ENCODE measurements around the gene FLCN.

FLCN gene

DNA sequence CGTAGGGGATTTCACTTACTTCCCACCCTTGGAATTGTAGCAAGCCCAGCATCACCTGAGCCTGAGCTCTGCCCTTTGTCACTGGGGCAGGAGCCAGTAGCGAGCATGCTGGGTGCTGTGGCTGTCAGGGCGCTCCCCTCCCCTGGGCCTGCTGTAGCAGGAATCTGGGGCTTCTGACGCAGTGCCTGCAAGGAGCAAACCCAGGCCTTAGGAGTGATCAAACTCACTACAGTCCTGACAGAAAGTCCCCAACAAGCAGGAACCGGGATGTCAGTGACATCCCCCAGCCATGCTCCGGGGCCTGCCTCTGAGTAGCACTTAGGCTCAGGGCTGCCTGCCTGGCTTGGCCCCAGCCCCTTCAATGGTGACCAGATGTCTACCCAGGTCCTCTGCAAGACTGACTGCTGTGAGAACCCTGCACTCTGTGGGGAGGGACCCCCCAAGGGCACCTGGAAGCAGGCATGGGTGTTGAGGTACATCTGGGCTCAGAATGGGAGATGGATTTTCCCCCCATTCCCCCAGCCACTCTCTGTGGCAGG is 54.3 kb downstream of the FLCN start:
- no peak for DNase-seq

DNA sequence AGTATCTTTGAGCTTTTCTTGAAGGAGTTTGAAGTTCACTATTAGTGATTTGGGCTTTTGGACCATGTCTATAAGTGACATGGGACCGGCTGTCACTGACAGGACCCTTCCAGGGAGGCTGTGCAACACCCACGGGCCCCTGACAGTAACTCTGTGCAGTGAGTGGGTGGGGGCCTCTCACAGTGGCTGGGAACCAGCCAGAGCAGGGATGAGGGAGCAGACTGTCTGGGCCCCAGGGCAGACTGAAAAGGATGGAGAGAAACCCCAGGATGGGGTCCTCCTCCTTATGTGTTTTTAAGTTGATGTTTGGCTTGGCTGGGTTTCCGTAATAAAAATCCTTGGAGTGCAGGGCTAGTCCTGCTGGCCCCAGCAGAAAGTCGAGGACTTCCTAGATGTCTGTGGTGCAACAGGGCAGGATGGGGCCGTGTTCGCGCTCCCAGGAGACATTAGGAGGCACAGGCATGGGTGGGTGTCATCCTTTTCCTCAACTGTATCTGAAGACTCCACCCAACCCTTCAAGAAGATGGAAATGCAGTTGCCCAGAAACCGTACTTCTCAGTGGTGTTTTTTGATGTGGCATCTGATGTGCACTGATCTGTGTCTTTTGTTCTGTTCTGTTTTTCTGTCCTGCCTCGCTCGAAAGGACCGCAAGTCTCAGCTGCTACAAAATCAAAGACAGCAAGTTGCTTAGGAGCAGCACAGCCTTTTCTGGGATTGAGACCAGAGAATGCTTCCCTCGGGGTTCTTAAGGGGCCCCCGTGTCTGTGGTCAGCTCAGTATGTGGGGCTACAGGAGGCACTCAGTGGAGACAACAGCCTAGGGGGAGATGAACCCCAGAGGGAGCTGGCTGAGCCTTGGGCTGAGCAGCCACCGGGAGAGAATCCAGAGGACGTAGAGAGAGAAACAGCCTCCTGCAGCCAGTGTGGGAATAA is 55.0 kb downstream of the FLCN start:
- no peak for DNase-seq

DNA sequence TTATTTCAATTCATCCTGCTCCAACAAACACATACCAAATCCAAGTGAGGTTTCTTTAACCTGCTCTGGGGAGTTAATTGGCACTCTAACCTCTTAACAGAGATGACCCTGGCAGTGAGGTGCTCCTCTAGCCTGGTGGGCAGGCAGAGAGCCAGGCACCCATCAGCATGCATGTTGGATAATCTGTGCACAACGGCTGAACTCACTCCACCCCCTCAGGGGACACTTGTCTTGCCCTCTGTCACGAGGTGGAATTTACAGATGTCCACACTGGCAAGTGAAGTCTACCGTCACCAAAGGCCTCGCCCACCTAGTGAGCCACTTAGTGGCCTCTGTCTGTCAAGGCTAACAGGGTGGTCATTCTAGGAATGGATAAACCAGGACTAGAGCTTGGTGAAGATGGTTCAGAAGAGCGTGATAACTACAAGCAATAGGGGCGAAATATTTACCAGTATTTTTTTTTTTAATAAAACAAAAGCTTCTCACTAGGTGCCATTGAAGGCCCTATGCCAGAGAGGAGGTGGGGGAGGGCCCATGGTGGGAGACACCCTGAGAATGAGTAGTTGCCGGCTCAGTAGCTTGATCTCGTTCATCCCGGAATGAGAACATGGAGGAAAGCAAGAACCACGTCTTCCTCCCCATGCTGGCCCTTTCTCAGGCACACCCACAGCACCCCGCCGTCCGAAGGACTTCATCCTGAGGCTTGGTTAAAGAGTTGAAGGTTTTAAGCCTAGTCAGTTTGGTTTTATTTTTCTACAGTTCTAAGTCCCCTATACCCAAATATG is 56.0 kb downstream of the FLCN start:
- no peak for DNase-seq

- no peak for DNase-seq
Observed at GRCh38 chr17:17180141-17180603, 56.8 kb downstream of the FLCN start.

GRCh38 chr17:17179371-17179827 is 57.6 kb downstream of the FLCN start:
- no peak for DNase-seq

DNA sequence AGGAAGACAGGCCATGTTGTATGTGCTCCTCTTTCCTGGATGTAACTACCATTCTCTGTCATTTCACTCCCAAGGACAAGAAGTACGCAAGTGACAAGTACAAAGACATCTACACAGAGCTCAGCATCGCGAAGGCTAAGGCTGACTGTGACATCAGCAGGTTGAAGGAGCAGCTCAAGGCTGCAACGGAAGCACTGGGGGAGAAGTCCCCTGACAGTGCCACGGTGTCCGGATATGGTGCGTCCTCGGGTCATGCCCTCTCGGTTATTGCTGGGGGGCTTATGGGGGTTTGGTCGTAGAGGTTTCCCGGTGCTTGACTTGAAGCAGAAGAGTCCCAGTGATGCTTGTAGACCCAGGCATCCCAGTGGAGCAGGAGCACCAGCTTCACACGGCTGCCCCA is 59.8 kb downstream of the FLCN start:
- no peak for DNase-seq

- no peak for DNase-seq
Observed at GRCh38 chr17:17176341-17176740, 60.6 kb downstream of the FLCN start.

DNA sequence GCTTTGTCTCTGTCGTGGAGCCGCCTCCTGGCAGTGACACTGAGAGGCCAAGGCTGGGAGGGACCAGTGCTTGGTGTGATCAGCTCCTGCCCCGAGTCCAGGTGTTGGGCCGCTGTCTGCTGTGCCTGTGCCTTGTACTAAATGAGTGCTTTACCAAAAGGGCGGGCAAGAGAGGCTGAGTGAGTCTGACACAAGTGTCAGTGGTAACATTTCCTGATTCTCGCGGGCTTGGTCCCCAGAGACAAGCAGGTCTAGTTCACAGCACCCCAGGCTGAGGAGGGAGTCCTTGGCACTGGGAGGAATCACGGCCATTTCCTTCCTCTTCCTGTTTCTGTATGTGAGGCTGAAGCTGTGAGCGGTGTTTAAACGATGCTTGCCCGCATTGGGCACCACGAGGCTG is 61.1 kb downstream of the FLCN start:
- DNase-seq, result no peak

GRCh38 chr17:17175340-17175739 is 61.6 kb downstream of the FLCN start:
- no peak for DNase-seq

GRCh38 chr17:17173921-17174320 is 63.0 kb downstream of the FLCN start:
- no peak for DNase-seq

DNA sequence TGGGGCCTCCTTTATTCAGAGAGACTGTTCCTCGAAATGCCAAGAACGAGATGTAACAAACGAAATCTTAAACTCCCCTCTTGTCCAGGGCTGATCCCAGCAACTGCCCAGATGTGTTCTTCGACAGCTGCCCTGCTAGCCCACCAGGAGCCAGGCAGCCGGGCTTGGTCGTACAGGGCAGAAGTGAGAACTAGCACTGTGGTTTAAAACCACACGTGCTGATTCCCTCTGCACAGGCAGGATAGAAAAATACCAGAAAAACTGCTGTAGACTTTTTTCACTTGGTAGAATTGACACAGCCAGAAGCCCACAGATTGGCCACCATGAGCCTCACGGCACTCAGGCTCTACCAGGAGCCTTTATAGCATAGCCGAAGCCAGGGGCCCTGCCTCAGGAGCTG is 64.0 kb downstream of the FLCN start:
- DNase-seq, result no peak

DNA sequence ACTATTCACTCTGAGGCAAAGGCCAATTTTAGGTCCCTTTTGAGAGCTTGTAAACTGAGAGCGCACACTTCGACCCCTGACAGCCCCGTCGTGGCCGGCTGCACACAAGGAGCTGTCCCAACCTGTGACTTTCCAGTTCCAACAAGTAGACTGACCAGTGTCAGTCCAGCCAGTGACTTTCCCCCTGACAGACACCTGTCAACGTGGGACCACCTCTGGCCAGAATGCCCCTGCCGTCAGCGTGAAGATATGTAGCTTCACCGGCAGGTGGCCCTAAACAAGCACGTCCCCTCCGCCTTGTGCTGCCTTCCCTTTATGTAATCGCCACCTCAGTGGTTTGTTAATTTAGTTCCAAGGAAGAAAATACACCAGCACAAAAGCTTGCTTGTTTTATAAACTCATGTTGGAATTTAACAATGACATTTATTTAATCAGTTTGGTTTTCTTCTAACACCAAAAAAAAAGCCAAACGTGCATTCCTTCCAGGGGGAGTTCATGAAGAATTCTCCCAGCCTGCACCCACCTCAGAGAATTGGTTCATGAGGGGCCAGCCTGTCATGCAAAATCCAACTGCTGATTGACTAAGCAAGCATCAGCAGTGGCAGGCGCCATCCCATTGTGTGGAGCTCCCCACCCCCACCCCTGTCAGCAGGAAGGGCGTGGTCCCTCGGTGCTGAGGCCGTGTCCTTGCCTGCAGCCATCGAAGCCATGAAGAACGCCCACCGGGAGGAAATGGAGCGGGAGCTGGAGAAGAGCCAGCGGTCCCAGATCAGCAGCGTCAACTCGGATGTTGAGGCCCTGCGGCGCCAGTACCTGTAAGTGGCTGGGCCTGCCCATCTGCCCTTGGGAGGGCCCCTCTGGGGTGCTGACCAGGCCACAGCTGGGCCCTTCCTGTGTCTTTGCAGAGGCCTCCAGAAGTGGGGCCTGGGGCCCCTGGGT is 64.7 kb downstream of the FLCN start:
- DNase-seq, result no peak

GRCh38 chr17:17171186-17171585 is 65.8 kb downstream of the FLCN start:
- no peak for DNase-seq

GRCh38 chr17:17170346-17170985 is 66.5 kb downstream of the FLCN start:
- no peak for DNase-seq

DNA sequence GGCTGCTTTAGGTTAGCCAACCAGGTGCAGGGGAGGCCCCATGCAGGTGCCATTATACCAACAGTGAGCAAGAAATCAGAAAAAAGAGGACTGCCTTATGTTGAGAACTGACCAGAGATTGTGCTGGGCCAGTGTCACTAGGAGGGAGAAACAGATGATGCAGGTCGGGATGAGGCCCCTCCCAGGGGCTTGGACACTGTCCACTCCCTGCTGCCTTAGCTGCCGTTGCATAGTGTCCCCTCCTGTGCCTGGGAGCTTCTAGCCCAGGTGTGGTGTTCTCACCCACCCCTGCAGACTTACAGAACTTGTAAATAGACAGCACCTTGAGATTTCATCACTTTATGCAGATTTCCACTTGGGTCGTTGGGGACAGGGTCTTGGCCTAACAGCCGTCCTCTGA is 67.6 kb downstream of the FLCN start:
- no peak for DNase-seq

GRCh38 chr17:17168401-17168800 is 68.6 kb downstream of the FLCN start:
- no peak for DNase-seq

- no peak for DNase-seq
Observed at GRCh38 chr17:17167986-17168385, 69.0 kb downstream of the FLCN start.

DNA sequence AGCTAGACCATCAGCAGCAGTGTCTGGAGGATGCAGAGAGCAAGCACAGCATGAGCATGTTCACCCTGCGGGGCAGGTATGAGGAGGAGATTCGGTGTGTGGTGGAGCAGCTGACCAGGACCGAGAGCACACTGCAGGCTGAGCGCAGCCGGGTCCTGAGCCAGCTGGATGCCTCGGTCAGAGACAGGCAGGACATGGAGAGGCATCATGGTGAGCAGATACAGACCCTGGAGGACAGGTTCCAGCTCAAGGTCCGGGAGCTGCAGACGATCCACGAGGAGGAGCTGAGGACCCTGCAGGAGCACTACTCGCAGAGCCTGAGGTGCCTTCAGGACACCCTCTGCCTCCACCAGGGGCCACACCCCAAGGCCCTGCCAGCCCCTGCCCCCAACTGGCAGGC is 69.6 kb downstream of the FLCN start:
- DNase-seq, result no peak

DNA sequence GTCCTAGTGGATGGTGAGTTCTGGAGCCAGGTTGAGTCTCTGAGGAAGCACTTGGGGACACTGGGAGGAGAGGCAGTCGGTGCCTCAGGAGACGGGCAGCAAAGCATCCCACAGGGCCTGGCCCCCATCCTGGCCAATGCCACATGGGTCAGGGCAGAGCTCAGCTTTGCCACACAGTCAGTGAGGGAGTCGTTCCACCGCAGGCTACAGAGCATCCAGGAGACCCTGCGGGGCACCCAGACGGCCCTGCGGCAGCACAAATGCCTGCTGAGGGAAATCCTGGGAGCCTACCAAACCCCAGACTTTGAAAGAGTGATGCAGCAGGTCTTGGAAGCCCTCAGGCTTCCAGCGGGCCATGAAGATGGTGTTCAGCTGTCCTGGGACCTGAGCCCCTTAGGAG is 70.5 kb downstream of the FLCN start:
- no peak for DNase-seq

GRCh38 chr17:17165666-17166308 is 71.2 kb downstream of the FLCN start:
- no peak for DNase-seq

- no peak for DNase-seq
Observed at GRCh38 chr17:17164676-17165075, 72.3 kb downstream of the FLCN start.

Data from HCEC 1CT (cell line).